ENCODE measurements around the gene CDH23.
"Not testable (repeated sequence)": the region's sequence is repeated elsewhere in the genome, so short reads cannot be mapped to it uniquely, and the experiment has no call there.

The CDH23 gene

DNA sequence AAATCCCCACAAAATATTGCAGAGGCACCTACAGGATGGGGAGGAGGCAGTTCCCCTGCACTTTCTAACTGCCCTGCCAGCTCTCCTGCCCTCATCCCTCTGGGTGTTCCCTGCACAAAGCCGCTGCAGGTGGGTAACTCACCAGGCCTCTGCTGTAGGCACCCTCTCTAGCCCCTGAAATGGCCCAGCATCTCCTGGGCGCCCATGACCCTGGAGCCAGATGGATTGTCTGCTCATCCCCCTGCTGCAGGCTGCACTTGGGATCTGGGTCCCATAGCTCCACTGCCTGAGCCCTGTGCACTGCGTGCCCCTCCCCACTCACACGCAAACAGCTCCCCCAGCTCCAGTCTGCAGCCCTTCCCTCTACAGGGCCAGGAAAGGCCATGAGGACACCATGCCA is 192.0 kb downstream of the CDH23 start:
- no peak for DNase-seq

DNA sequence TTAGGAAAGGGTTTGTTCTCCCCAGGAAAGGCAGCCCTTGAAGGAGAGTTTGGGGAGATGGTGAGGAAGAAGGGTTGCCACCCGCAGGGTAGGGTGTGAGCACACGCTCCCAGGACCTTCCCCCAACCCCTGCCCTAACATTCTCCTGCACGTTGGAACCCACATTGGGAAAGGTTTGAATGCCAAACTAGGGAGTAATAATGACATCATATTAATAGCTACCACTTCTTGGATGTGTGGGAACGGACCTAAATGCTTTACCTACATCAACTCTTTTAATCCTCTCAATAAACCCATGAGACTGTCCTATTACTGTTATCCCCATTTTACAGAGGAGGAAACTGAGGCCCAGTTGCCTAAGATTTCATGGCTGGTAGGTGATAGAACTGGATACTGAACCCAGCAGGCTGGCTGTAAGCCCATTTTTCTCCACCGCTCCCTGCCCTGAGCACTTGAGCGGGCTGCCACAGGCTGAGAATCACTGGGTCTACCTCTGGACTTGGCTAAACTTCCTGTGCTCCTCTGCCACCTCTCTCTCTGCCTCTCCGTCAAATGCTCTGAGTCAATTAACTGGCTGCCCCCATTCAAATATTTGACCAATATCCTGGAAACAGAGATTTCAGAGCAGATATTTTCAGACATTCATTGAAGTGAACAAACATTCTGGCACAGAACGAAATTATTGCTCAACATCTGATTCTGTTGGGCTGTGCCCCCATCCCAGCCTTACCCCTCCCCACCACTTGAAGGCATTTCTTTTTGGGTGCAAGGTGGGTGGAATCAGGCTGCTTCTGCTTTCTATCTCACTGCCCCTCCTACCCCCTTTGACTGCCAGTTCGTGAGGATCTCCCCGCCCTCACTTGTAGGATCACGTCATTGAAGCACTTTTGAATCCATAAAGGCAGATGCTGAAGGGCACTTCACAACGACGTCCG is 193.2 kb downstream of the CDH23 start:
- DNase-seq, result no peak

DNA sequence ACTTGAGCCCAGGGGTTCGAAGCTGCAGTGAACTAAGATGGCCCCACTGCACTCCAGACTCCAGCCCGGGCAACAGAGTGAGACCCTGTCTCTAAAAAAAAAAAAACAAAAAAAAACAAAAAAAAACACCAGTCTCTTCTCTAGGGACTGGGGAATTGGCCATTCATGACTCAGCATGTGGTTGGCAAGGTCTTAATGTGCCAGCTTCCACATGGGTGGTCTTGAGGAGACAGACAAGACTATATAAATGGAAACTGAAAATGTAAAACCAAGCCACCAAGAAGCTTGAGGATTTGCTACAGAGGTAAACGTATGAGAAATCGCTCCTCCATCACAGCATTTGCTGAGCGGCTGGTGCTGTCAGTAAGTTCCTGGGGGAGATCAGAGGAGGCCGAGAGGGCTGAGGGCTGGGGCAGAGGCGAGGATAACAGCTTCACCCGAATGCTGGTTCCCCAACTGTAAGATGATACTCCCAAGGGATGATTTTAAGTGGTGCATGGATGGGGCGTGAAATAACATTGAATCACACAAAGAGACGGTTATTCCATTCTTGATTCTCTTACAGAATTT is 194.1 kb downstream of the CDH23 start:
- no peak for DNase-seq

DNA sequence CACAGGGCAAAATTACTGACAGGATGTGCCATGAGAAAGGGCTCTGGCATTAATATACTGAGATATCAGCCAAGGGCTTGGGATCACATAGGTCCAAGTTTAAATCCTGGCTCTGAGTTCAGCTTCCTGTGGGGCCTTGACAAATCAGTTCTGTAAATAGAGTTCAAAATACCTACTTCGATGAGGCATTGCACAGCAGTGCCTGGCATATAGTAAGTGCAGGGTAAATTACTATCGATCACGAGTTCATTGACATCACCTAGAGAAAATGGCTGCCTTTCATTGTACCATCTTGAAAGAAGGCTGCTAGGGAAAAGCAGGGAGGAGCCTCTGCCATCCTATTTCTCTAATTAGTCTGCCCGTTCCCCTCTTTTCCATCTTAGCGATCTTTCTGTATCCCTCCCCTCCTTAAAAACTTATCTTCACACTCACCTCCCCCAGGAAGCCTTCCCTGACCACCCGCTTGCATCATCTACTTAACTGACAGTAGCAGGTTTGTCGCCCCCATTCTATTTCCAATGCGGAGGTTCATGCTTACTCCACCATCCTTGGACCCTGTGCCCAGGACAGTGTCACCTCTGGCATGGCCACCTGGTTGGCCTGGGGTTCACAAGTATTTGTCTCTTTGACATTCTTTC is 198.3 kb downstream of the CDH23 start:
- DNase-seq, result no peak

DNA sequence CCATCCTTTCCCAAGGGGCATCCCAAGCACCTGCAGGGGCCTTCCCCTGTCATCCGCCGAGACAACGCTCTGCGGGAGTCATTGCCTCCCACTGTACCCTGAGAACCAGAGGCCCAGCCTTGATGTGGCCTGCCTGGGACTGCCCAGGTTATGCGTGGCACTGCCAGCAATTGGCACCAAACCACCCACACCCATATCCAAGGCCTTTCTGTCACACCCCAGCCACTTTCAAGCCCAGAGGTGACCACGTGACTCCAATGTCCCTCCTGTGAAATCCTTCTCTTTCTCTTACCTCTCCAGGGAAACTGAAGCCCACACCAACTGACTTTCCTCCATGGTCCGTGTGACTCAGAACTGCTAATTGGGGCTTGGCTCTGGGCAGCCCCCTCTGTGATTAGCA is 198.9 kb downstream of the CDH23 start:
- no peak for DNase-seq

DNA sequence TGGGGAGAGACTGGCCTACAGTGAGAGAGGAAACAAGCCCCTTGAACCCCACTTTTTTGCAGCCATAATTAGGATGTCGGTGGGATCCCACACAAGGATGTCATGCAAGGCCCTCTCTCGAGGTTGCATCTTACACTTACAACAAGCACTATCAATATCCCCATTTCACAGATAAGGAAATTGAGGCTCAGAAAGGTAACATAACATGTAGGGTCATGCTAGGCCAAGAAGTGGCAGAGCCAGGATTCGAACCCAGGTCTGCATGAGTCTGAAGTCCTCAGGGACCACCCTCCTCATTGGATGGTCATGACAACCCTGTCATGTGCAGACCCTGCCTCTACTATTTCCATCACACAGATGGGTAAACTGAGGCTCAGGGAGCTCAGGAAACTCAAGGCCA is 199.4 kb downstream of the CDH23 start:
- DNase-seq, result no peak

DNA sequence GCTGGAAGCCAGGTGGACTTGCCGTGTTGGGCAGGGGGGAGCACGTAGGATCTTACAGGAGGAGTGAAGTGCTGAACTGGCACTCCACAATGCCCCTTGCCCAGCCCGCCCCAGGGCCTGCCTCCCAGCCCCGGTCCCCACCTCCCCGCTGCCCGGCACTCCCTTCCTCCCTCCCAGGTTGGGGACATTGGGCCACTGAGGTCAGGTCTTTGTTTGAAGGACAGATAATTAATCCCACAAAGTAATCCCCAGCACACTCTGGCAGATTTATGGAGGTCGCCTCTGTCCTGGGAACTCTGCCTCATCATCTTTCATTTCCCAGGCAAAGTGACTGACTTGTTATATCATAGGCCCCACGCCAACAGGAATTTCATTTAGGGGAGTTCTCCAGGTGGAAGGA is 200.0 kb downstream of the CDH23 start:
- DNase-seq, result no peak

DNA sequence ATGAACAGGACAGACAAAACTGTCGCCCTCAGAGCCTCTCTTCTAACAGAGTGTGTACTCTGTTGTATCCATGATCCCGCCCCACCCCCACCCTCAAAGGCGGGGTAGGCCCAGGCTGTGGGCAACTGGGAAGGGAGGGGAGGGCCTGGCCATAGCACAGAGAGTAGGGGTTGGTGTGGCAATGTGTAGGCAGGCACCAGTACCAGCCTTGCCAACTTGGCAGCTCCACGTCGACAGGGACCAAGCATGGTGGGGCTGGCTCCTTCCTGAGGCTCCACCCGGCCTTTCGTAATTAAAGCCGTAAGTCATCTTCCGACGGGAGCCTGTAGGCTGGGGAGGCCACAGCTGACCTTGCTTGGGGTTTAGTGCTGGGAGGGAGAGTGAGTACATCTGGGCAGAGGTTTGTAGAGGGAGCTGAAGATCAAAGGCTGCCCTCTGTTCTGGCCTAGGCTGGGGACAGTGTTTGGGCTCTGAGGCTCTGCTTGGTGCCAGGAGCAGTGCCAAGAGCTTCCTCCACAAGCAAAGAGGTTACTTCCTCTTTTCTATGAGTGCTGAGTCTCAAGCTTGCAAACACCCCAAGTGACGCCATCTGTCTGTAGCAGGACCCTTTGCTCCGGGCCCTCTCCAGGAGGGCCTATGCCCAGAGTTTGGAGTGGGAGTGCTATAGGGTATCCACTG is 201.2 kb downstream of the CDH23 start:
- no peak for DNase-seq

DNA sequence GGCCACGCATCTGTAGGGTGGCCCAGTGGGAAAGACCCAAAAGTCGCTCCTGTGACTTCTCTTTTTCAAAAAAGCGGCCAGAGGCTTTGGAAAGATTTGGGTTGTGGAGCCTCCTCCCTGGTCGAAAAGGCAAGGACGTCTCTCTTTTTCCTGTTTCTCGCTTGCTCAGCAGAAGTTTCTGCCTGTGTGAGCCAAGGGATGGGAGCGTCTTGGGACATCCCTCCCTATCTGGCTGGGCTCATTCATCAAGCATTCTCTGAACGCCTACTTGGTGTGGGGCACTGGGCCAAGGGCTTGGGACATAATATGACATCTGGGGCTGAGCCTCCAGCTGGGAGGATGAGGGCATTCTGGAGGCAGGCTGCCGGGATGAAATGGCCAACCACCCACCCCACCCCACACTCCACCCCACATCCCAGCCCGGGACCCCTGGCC is 201.9 kb downstream of the CDH23 start:
- DNase-seq, result no peak

DNA sequence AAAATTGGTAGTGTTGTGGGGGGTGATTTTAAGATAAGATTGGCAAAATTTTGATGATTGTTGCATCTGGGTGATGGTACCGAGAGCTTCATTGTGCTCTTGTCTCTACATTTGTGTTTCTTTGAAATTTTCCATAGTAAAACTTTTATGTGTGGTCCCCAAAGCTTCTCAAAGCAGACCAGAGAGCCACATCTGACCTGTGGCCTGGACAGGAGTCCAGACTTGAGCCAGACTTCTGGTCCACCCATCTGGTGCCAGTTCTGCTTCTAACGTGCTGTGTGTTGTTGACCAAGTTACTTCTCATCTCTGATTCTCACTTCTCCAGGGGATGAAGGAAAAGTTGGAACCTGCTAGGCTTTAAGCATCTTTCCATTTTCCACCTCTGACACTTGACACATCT is 202.8 kb downstream of the CDH23 start:
- no peak for DNase-seq

DNA sequence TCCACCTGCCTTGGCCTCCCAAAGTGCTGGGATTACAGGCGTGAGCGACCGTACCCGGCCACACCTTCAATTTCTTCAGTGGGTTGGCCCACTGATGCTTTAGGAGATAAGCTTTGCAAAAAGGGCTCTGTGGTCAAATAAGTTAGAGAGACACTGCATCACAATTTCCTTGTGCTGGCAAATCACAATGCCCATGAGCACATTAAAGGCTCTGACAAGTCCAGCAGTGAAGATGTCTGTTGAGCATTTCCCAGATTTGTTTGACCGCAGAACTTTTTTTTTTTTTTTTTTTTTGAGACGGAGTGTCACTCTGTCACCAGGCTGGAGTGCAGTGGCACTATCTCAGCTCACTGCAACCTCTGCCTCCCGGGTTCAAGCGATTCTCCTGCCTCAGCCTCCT is 203.5 kb downstream of the CDH23 start:
- not testable (repeated sequence) for DNase-seq

DNA sequence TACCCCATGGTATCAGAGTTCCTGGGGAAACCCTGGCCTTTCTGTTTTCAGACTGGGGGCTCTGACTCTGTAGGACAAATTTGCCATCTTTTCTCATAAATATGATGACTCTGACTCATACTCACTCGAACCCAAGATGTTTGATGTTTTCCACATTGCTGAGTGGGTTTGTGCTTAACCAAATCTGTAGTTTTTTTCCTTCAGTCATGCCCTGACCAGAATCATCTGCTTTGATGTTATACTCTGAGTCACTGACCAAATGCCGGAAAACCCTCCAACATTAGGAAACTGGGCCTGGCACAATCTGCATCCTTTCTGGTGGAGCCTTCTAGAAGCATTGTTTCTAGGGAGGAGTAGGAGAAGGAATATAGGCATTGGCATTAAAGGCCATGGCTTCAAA is 204.1 kb downstream of the CDH23 start:
- no peak for DNase-seq

DNA sequence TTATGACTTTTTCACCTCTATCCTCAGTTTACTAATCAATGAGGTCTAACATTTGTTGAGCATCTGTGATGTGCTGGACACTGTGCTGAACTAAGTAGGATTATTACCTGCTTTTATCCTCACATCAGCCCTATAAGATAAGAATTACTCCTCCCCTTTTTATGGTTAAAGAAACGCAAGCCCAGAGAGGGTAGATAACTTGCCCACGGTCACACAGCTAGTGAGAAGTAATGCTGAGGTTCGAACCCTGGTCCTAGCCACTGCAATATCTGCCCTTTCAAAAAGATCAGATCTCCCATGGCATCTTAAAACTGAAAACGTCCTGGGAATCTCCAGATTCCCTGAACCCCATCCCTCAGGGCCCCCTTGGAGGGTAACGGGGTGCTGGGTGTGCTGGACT is 204.6 kb downstream of the CDH23 start:
- DNase-seq, result no peak

DNA sequence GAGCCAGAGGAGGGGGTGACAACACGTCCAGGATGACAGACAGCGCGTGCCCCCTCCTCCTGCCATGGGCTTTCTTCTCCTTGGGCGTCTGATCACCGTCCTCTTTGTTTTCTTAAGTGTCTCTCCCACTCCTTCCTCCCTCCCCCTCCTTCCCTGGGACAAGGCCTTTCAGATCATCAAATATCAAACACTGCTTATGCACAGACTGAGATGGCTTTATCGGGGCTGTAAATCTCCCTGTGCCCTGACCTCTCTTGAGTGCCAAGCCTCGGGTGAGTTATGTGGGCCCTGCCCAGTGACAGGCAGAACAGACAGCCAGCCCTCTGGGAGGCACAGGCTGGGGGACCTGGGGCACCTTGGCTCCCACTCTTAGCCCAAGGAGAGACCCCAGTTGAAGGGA is 206.4 kb downstream of the CDH23 start:
- DNase-seq, result no peak

DNA sequence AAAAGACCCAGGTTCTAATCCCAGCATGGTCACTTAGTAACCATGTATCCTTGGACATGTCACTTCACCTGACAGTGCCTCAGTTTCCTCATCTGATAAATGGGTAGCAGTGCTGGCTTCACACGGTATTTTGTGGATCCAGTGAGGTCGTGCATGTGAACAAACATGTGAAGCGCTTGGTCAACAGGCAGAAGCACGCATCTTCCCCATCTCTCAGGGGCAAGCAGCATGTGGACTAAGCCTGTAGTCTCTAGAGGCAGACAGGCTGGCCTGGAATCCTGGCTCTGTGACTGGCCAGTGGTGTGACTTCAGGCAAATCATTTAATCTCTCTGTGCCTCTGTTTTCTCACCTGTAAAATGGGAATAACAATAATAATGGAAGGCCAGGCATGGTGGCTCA is 207.0 kb downstream of the CDH23 start:
- DNase-seq, result no peak

DNA sequence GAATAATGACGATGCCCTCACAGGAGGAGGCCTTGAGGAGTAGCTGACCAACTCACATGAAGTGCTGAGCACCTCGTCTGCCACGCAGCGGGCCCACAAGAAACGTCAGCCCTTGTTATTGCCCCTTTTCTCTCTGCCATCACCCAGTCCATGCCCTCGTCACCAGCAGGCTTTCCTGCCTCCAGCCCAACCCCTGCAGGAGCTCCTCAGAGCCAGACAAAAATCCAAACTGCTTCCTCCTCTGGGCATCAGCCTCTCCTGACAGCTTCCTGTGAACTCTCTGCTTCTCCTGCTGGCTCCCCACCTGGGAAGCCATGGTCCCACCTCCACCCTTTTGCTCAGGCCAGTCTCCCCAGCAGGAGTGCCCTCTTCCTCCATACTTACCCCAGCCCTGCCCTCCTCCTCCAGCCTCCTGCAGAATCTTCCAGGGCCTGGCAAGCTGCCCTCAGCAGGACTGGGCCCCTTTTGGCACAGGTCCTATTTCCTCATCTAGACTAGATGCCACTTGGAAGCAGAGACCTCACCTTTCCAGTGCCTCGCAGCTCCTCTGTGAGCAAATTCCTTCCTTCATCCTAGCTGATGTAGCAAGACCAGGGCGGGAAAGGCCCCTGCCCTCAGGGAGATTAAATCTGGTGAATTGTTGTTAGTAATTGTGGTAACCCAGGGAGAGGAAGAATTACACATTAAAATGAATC is 207.8 kb downstream of the CDH23 start:
- DNase-seq, result no peak

DNA sequence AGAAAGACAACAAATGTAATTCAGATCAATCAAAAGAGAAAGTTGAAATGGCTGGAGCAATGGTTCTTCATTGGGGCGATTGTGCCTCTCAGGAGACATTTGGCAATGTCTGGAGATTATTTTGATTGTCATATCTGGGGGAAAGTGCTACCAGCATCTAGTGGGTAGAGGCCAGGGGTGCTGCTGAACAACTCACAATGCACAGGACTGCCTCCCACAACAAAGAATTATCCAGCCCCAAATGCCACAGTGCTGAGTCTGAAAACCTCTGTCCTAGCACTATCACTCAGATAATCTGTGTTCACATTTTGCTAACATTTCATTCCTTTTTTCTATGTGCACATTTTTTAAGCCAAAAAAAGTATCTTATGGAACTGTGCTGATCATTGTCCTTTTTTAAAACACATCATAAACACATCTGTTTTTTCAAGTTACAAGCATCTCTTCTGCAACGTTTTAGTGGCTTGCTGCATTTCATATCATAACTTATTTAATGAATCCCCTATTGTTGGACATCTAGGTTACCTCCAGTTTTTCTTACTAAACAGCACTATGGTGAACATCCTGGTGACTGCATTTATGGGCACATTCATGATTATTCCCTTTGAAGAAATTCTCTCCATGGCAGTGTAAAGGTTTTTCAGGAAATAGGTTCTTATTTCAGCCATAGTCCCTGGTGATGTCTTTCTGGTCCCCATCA is 208.7 kb downstream of the CDH23 start:
- DNase-seq, result no peak

DNA sequence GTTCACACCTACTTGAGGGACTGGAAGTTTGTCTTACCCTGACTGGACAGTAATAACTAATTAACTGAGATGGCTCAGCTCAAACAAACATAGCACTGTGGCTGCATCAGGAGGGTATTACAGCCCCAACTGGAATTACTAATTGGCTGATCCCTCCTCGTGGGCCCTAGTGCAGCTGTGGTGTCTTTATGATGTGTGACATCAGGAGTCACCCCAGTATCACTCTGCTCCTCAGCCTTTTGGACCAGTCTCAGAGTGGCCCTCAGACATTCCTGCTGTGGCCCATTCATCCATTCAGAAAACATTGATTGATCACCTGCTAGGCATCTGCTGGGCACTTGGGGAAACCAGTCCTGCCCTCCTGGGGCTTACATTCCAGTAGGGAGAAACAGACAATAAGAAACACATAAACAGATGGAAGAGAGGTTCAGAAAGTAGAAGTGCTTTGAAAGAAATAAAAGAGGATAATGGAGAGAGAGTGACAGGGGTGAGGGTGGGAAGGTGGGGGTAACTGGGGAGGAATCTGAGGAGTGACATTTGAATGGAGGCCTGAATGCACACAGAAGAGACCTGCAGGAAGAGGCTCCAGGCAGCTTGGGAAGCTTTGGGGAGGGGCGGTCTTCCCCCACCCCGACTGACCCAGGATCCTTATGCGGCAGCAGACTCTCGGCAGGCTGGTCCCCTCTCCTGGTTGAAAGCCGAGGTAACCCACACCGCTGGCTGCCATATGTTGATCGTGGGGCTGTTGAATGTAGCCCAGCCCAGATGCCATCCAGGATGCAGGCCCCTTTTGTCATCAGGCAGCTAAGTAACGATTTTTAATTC is 209.7 kb downstream of the CDH23 start:
- DNase-seq, result no peak

DNA sequence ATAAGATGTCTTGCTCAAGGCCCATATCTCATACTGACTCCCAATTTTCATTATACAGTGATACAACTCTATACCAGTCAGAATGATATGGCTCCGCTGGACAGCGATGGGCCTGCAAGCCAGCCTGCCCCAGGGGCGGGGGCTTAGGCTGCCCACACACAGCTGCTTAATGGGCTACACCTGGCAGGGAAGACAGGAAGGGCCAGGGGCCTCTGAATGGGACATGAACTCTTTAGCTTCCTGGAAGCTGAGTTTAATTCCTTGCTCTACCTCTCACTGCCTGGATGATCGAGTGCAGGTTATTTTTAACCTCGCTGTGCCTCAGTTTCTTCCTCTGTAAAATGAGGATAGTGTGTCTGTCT is 210.3 kb downstream of the CDH23 start:
- DNase-seq, result no peak

DNA sequence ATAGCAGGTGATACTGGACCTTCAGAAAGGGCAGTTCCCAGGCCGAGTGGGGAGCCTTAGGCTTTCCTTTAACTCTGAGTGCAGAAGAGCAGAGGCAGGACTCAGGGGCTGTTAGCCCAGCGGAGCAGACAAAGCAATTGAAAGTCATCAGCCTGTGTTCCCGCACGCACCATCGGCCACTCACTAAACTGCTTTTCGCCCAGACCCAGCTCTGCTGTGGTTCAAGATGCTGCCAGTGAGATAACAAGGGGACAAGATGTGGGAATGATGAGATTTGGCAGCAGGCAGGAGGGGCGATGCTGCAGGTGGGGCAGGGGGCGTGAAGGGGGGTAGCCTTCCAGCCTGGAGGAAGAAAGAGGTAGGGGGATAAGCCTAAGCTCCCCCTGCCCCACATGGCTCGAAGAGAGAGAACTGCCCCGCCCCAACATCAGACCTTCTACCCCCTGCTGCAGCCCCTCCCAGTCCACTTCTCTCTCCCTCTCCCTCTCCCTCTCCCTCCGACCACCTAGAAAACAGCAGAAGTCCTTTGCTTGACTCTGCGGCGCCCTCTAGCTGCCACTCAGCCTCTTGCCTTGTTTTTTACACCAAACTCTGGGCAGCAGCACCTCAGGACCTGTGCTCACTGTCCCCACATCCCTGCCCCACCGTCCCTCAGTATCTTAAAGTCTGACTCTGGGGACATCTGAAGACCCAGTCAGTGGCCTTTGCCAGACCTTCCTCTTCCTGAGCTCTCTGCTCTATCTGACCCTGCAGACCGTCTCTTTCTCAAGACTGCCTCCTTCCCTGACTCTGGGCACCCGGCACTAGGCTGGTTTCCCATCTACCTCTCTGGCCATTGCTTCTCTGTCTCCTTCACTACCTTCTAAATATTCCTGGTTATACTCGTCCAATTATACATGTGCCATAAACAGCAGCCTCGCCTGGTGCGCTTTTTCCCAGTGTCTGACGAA is 212.4 kb downstream of the CDH23 start:
- peak; percentile 64 for DNase-seq
